ENCODE data around the gene MYO10.

The MYO10 gene

GRCh38 chr5:16943846-16944678 lies 8.0 kb upstream of the MYO10 start:
- in situ Hi-C loops (cut with HindIII; ENCODE audit: low sequenced_read_pairs) = no loop called here

- in situ Hi-C loops (cut with HindIII; ENCODE audit: low sequenced_read_pairs) = loop anchor here (10.0 kb wide), 1 partner anchor 227 kb away; no protein-coding TSS in a partner anchor
Measured at GRCh38 chr5:16937503-16938161, 1.5 kb upstream of the MYO10 start.

DNA sequence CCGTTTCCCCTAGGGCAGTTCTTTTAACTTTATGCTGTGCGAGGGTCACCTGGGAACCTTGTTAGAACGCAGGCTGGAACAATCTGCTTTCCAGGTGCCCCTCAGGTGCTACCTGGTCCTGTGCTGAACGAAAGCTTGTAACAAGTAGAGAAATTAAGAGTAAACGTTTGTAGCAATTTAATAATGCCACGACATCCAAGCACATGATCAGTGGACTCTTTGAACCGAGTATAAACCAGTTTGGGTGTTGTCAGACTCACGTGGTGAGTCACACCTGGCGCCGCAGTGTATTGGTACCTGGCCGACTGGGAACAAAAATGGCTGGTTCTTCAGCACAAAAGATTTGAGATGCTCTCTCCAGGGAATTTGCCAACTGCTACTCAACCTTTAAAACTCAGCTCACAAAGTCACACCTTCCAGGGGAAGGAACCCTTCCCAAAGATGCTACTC lies 926 bp upstream of the MYO10 start:
- in situ Hi-C loops (cut with HindIII; ENCODE audit: low sequenced_read_pairs) = loop anchor here (10.0 kb wide), 1 partner anchor 228 kb away; no protein-coding TSS in a partner anchor

- in situ Hi-C loops (cut with HindIII; ENCODE audit: low sequenced_read_pairs) = loop anchor here (10.0 kb wide), 1 partner anchor 229 kb away; no protein-coding TSS in a partner anchor
Measured at GRCh38 chr5:16935231-16936149, 598 bp downstream of the MYO10 start.

- in situ Hi-C loops (cut with HindIII; ENCODE audit: low sequenced_read_pairs) = loop anchor here (5.0 to 10.0 kb wide), 2 partner anchors 137 to 230 kb away; no protein-coding TSS in a partner anchor
Measured at GRCh38 chr5:16934677-16935153, 1.4 kb downstream of the MYO10 start.

DNA sequence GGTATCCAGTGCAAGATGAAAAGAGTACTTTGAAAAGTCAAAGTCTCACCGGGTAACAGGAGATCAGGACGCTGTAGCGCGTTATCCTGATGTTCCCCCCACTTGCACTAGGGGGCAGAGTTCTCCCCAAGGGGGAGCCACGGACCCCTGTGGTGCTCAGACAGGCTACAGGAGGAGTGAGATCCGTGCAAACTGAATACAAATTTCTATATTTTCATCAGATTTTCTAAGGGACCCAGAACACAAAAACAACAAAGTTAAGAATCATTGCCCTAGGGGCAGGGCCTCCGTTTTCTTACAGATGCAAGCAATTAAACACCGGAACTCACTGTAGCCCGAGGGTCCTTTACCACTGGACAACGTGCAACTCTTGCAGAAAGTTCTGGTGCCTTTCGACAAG lies 2.0 kb downstream of the MYO10 start:
- in situ Hi-C loops (cut with HindIII; ENCODE audit: low sequenced_read_pairs) = loop anchor here (5.0 to 10.0 kb wide), 2 partner anchors 137 to 231 kb away; no protein-coding TSS in a partner anchor

DNA sequence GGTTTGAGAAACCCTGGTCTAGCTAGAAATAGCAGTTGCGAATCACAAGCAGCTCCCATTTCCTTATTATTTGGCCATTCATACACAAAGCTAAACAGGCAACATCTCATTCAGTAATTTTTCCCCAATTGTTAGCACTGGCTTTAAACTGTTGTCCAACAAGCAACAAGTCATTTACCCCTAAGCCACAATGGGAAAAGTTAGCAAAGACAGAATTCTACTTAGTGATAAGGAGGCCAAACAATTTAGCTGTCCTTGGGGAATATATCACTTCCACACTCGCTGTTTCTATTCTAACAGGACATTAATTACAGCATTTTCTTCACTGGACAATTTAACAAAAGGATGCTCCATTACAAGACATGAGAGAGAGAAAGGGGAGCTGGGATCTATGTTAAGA lies 2.8 kb downstream of the MYO10 start:
- in situ Hi-C loops (cut with HindIII; ENCODE audit: low sequenced_read_pairs) = loop anchor here (5.0 to 10.0 kb wide), 2 partner anchors 136 to 231 kb away; no protein-coding TSS in a partner anchor

- in situ Hi-C loops (cut with HindIII; ENCODE audit: low sequenced_read_pairs) = loop anchor here (5.0 to 10.0 kb wide), 2 partner anchors 135 to 232 kb away; no protein-coding TSS in a partner anchor
Measured at GRCh38 chr5:16932401-16932800, 3.7 kb downstream of the MYO10 start.

DNA sequence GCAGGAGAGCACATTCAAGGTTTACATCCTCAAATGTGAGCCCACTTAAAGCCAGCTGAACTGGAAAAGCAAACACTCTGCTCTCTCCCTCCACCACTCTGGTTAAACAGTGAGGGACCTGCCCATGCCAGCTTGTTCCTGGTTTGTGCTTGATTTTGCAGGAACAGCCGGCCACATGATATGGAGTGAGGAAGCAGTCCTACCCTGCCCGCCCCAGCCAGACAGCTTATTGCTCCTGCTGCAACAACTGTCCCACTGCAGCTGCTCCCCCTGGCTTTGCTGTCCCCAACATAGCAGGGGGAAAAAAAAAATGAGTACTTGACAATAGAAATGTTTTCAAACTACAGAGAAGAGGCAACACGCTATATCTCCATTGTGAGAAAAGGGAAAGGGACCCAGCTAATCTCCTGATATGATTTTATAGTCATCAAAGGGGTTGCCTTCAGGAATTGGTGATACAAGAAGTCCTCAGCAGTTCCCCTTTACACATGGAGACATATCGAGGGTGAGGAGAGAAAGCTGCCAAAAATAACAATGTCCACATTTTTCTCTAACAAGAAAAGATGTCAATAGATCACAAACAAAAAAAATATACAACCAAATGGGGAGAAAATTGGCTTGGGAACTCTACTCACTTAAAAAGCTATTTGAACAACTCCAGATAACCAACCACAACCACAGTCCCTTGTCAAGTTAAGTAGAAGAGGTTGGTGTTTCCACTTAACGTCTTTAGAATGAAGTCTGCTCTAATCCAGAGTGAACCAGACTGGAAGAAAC lies 4.6 kb downstream of the MYO10 start:
- in situ Hi-C loops (cut with HindIII; ENCODE audit: low sequenced_read_pairs) = loop anchor here (5.0 to 10.0 kb wide), 2 partner anchors 134 to 233 kb away; no protein-coding TSS in a partner anchor

- in situ Hi-C loops (cut with HindIII; ENCODE audit: low sequenced_read_pairs) = loop anchor here (5.0 to 10.0 kb wide), 2 partner anchors 133 to 234 kb away; no protein-coding TSS in a partner anchor
Measured at GRCh38 chr5:16930496-16930895, 5.6 kb downstream of the MYO10 start.

- in situ Hi-C loops (cut with HindIII; ENCODE audit: low sequenced_read_pairs) = loop anchor here (5.0 to 10.0 kb wide), 2 partner anchors 133 to 235 kb away; no protein-coding TSS in a partner anchor
Measured at GRCh38 chr5:16929831-16930230, 6.3 kb downstream of the MYO10 start.

DNA sequence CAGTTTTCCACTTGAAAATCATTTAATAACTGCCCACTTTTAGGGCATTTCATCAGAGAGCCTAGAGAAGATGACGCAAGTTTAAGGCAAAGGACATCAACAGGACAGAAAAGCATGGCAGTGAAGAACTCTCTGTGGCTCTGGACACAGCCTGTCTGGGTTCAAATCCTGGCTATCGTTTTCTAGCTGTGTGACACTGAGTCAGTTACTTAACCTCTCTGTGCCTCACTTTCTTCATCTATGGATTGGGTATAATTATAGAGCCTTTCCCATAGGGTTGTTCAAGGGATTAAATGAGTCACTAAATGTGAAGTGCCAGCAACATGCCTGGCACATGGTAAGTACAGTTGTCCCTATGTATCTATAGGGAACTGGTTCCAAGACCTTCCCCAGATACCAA lies 6.7 kb downstream of the MYO10 start:
- in situ Hi-C loops (cut with HindIII; ENCODE audit: low sequenced_read_pairs) = no loop called here

GRCh38 chr5:16927613-16928012 lies 8.5 kb downstream of the MYO10 start:
- in situ Hi-C loops (cut with HindIII; ENCODE audit: low sequenced_read_pairs) = no loop called here

- in situ Hi-C loops (cut with HindIII; ENCODE audit: low sequenced_read_pairs) = no loop called here
Measured at GRCh38 chr5:16926417-16926816, 9.7 kb downstream of the MYO10 start.

DNA sequence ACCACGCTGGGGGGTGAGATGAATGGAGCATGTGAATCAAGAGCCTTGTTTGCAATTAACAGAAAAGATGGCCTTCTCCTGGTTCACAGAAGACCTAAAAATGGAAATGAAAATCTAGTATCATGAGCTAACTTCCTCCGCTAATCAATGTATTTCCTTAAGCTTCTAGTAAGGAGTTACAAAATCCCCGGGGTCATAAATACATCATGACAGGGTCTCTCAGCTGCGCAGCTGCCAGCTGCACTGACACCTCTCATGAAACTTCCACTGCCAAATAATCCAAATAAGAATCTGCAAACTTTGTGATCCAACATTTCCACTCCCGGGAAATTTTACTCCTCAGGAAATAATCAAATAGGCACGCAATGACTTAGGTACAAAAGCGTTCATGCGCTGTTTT lies 11.9 kb downstream of the MYO10 start:
- in situ Hi-C loops (cut with HindIII; ENCODE audit: low sequenced_read_pairs) = no loop called here

DNA sequence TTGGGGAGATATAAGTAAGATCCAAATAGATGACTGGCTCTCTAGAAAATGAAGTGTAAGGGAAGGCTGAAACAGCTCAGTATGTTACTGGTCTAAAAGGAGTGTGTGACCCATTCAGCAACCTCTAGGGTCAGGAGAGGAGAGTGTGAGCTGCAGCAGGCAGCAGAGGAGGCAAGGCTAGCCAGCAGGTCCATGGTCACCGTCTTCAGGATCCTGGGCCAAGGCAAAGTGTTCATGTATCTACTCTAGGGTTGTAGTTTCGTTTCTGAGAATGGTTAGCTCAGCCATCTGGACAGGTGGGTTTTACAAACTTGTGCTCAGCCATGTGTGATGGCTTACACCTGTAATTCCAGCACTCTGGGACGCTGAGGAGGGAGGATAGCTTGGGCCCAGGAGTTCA lies 13.7 kb downstream of the MYO10 start:
- in situ Hi-C loops (cut with HindIII; ENCODE audit: low sequenced_read_pairs) = no loop called here

DNA sequence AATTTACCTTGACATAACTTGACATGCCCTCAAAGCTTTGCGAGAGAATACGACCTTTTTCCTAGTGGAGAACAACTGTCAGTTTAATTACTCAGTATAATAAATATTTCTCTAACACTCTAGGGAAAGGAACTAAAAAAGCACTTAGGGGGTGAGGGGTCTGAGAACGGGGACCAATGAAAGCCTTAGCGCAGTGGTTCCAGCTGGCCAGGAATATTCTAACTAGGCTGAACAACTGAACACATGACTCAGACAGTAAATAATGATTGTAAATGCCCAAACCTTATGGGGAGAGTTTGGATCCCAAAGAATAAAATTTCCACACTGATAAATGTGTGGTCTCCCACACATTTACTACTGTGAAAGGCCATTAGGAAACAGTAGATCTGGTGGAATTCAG lies 14.9 kb downstream of the MYO10 start:
- in situ Hi-C loops (cut with HindIII; ENCODE audit: low sequenced_read_pairs) = no loop called here

DNA sequence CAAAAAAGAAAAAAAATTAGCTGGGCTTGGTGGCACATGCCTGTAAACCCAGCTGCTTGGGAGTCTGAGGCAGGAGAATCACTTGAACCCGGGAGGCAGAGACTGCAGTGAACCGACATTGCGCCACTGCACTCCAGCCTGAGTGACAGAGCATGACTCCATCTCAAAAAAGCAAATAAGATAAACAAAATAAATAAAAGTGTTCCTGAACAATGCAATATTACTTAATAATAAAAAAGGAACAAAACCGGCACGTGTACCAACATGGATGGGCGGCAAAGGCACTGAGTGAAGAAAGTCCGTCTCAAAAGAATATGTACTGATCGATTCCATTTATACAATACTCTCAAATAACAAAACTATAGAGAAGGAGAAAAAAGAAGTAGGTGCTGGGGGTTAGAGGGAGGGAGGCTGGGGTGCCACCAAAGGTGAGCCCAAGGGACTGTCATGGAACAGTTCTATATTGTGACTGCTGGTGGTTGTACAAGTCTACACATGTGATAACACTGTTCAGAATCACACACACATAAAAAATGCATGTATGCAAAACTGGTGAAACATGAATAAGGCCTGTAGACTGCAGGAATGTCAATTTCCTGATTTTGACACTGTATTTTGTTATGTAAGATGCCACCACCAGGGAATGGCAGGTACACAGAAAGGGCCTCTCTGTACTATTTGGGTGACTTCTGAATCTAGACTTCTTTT lies 15.8 kb downstream of the MYO10 start:
- in situ Hi-C loops (cut with HindIII; ENCODE audit: low sequenced_read_pairs) = no loop called here
